Common myeloid progenitor, CD34-positive (primary cell): ENCODE measurements around the gene AGAP1.

Experiments
- CTCF ChIA-PET: fragments of 350-600 bp; sonication (Branson Sonifier 250); formaldehyde crosslinking; loops from one replicate; lab custom pipeline; 2021; ENCODE audit warnings: antibody characterized with exemption; lab: Charles Lee
- POLR2A ChIA-PET: fragments of 350-600 bp; sonication (Branson Sonifier 250); formaldehyde crosslinking; loops from one replicate; lab custom pipeline; 2021; ENCODE audit warnings: antibody characterized with exemption; lab: Charles Lee
- DNase-seq, 3 donors: peaks; one replicate each; pipeline versions ENCODE4 v3.0.0 to v3.0.0-alpha.2; 2013
- H3K27ac ChIP-seq, 2 experiments: 1 replicate in 1 of 2; 2 replicates in 1 of 2; pipeline ENCODE4 v1.7.0; 2013; ENCODE audit warnings: inconsistent platforms in 2 of 2, low read length in 2 of 2, mild to moderate bottlenecking in 2 of 2, low read depth in 1 of 2, moderate library complexity in 1 of 2; ENCODE audit not compliant: severe bottlenecking in 2 of 2, insufficient read depth in 1 of 2, poor library complexity in 1 of 2
- H3K27me3 ChIP-seq, 5 experiments: replicated peaks in 2 of 5; 1 replicate in 3 of 5; 2 replicates in 2 of 5; pipeline versions ENCODE4 v1.6.1 to v1.7.0; 2013; ENCODE audit warnings: low read length in 4 of 5, mild to moderate bottlenecking in 2 of 5, moderate library complexity in 2 of 5, inconsistent platforms in 1 of 5; ENCODE audit not compliant: insufficient read depth in 5 of 5, control insufficient read depth in 4 of 5
- H3K36me3 ChIP-seq, 4 experiments: 1 replicate in 2 of 4; 2 replicates in 2 of 4; pipeline versions ENCODE4 v1.6.1 to v1.7.0; 2013; ENCODE audit warnings: low read length in 3 of 4, control low read depth in 1 of 4, mild to moderate bottlenecking in 1 of 4; ENCODE audit not compliant: control insufficient read depth in 4 of 4, insufficient read depth in 4 of 4
- H3K4me1 ChIP-seq, 4 experiments: 1 replicate in 3 of 4; 2 replicates in 1 of 4; pipeline versions ENCODE4 v1.6.1 to v1.7.1; 2013; ENCODE audit warnings: low read length in 3 of 4, mild to moderate bottlenecking in 3 of 4, control low read depth in 1 of 4, inconsistent platforms in 1 of 4, moderate library complexity in 1 of 4; ENCODE audit not compliant: control insufficient read depth in 4 of 4, insufficient read depth in 4 of 4; ENCODE audit errors: control extremely low read depth in 1 of 4
- H3K4me3 ChIP-seq, 7 experiments: 1 replicate in 4 of 7; 2 replicates in 3 of 7; pipeline versions ENCODE4 v1.5.1 to v1.7.0; 2013; ENCODE audit warnings: mild to moderate bottlenecking in 7 of 7, low read length in 6 of 7, moderate library complexity in 6 of 7, inconsistent platforms in 2 of 7, low read depth in 2 of 7, control low read depth in 1 of 7; ENCODE audit not compliant: insufficient read depth in 4 of 7, control insufficient read depth in 1 of 7; ENCODE audit errors: extremely low read depth in 1 of 7
- H3K9me3 ChIP-seq, 5 experiments: 1 replicate in 4 of 5; 2 replicates in 1 of 5; pipeline versions ENCODE4 v1.6.1 to v1.7.1; 2013; ENCODE audit warnings: low read length in 4 of 5, mild to moderate bottlenecking in 2 of 5, inconsistent platforms in 1 of 5, low read depth in 1 of 5, moderate library complexity in 1 of 5; ENCODE audit not compliant: control insufficient read depth in 4 of 5, insufficient read depth in 2 of 5; ENCODE audit errors: control extremely low read depth in 1 of 5
- WGBS: methylation state at CpG from one replicate; pipeline ENCODE4 v1.1.5; 2013; ENCODE audit not compliant: insufficient coverage; 5-methylcytosine and 5-hydroxymethylcytosine counted together

AGAP1 gene

DNA sequence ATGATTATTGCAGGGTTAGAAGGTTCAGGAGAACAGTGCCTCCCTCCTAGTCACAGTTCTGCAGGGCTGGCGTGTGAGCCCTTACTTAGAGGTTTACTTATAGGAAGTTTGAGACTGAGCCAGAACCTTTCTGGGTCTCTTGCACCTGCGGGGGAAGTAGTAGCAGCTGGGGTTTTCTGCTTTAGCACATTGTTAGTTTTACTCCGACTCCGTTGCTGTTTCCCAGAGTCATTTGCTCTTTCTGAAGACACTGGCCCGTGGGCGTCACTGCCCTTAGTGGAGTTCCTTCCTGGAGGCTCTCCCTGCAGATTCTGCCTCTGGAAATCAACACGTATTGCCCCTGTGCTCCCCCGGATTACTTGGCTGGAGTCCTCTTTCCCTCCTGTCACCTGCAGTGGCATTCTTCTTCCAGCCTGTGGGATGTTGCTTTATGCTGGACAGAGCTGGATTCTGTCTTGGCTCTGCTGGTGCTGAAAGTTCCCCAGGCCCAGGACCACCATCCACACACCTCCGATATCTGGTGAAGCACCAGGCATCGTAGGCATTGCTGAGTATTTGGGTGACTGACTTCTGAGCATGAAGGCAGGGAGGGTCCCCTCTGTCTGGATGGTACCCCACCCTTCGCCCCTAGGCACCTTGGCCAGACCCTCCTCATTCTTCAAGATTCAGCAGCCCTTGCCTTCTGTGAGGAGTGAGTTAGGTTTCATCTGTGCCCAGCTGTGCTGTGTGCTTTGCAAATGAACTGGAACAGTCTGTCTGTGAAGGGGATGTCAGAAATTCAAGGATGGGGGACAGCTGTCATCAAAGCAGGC, 51.7 kb downstream of the AGAP1 start:
- 74% methylated on average over 8 of the region's 11 CpGs for WGBS
- H3K27ac ChIP-seq: no peak overlapping the region
- ChIA-PET CTCF (no interaction called here), POLR2A (no interaction called here)
- H3K4me1 ChIP-seq: no peaks in the 10 kb centered on the region
- no peaks in the 10 kb centered on the region for H3K36me3 ChIP-seq
- H3K9me3 ChIP-seq: no peaks in the 10 kb centered on the region
- DNase-seq: no peak
- no peak overlapping the region for H3K4me3 ChIP-seq
- peaks cover 0 to 38% (median 0%) of the 10 kb centered on the region in 5 experiments for H3K27me3 ChIP-seq

DNA sequence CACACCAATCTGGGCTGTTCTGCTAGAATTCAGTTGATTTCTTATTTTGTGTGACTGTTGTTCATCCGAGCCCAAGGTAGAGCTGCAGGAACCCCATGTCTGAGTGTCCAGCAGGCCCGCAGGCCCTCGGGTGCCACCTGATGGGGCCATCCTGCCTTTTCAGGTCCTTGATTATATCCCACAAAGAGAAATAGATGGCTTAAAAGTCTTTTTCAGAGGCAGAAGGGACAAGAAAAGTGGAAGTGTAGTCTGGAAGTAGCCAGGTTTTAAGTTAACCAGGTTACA, 52.2 kb downstream of the AGAP1 start:
- Histone ChIP-seq H3K27ac (no peak overlapping the region), H3K9me3 (no peaks in the 10 kb centered on the region), H3K4me3 (no peak overlapping the region), H3K4me1 (no peaks in the 10 kb centered on the region), H3K36me3 (no peaks in the 10 kb centered on the region), H3K27me3 (peaks cover 0 to 40% (median 0%) of the 10 kb centered on the region in 5 experiments)
- CTCF ChIA-PET: no interaction called here
- no peak for DNase-seq
- no CpG with 5 or more reads among the region's 3 CpGs for WGBS
- POLR2A ChIA-PET: interaction anchor here (0.5 kb wide), 1 partner anchor 1184 kb away, joined by 4 read pairs; no protein-coding TSS in a partner anchor

DNA sequence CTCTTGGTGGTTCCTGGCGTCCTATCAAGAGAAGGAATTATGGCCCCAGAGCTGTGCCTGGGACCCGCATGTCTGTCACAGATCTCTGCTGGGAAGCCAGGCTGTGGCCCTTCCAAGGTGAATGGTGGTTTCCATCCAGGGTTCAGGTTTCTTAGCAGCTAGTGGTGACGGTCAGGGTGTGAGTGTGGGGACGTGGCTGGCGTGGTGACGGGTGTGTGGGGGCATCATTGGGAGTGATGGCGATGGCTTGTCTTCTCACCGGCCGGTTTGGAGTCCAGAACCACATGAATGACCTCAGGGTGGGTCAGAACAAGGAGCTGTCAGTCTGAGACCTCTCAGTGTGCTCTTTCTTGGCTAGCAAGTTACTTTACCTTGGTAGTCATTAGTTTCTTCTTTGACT, 52.6 kb downstream of the AGAP1 start:
- WGBS: 89% methylated on average over 9 of the region's 9 CpGs
- Histone ChIP-seq H3K4me1 (no peaks in the 10 kb centered on the region), H3K27me3 (peaks cover 0 to 44% (median under 1%) of the 10 kb centered on the region in 5 experiments), H3K4me3 (no peak overlapping the region), H3K36me3 (no peaks in the 10 kb centered on the region), H3K9me3 (no peaks in the 10 kb centered on the region), H3K27ac (no peak overlapping the region)
- DNase-seq: no peak
- ChIA-PET CTCF (no interaction called here), POLR2A (interaction anchor here (0.5 kb wide), 1 partner anchor 1184 kb away, joined by 4 read pairs; no protein-coding TSS in a partner anchor)

DNA sequence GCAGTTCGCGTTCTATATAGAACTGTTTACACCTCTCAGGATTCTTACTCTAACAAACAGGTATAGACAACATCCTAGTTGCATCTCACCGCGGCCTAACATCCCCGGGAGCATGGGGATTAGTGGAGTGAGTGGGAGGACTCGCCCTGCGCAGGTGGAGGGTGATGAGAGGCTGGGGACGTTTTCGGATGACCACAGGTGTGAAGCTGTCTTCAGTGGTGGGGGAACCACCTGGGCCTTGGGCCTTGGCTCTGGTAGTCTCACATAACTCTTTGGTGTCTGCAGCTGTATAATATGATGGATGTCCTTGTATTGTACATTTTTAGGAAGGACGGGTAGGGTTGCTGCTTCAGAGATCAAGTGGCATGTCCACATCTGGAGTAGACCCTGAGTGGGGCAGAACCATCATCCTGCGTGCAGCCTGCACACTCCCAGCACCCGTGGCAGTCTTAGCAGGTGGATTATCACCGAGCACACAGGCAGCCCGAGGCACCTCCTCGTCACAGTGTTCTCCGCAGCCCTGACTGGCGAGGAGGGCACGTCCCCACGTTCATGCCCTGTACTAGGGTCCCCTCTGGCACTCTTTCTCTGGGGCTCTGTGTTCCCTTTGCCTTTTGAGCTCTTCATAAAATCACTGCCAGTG, 56.0 kb downstream of the AGAP1 start:
- Histone ChIP-seq H3K4me3 (no peak overlapping the region), H3K4me1 (no peaks in the 10 kb centered on the region), H3K27me3 (peaks cover 0 to 66% (median 17%) of the 10 kb centered on the region in 5 experiments), H3K36me3 (no peaks in the 10 kb centered on the region), H3K9me3 (no peaks in the 10 kb centered on the region), H3K27ac (no peak overlapping the region)
- 96% methylated on average over 16 of the region's 19 CpGs for WGBS
- ChIA-PET CTCF (interaction anchor here (1.0 kb wide), 1 partner anchor 45 kb away, joined by 3 read pairs; no protein-coding TSS in a partner anchor), POLR2A (no interaction called here)
- DNase-seq: no peak

DNA sequence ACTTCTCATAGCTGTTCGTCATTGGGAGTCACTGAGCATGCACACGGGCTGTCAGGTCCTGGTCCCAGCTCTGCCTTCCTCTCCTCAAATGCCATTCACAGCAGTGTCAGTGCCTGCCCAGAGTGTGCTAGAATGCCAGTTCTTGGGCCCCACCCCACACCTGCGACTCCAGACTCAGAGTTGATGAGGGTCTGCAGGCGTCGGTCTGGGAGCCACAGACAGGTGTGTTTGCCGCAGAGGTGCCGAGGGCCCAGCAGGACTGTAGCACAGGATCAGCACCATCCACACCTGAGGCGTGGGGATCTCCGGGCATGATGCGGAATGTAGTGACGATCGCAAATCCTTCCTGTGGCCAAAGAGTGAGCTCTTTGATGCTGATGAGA, 56.5 kb downstream of the AGAP1 start:
- Histone ChIP-seq H3K36me3 (no peaks in the 10 kb centered on the region), H3K4me3 (no peak overlapping the region), H3K9me3 (no peaks in the 10 kb centered on the region), H3K4me1 (peaks cover 0 to 5% (median 3%) of the 10 kb centered on the region in 4 experiments), H3K27ac (no peak overlapping the region), H3K27me3 (peaks cover 0 to 67% (median 17%) of the 10 kb centered on the region in 5 experiments)
- CTCF ChIA-PET: interaction anchor here (1.0 to 1.6 kb wide), 2 partner anchors 11 to 45 kb away, joined by 3 read pairs; no protein-coding TSS in a partner anchor
- no peak for DNase-seq
- POLR2A ChIA-PET: no interaction called here
- WGBS: 93% methylated on average over 7 of the region's 12 CpGs

DNA sequence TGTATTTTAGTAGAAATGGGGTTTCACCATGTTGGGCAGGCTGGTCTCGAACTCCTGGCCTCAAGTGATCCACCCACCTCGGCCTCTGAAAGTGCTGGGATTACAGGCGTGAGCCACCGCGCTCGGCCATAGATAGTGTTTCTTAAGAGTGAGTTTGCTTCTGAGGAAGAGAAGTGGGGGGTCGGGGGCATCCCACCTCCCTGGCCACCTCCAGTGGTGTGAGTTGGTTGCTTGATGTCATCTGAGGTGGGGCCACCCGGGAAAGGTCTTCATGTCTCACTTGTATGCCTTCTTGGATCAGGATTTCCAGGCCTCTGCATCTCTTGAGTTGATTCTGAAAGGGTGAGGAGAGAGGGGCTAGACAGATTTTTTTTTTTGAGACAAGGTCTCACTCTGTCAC, 57.1 kb downstream of the AGAP1 start:
- Histone ChIP-seq H3K27ac (no peak overlapping the region), H3K27me3 (peaks cover 0 to 64% (median 17%) of the 10 kb centered on the region in 5 experiments), H3K4me1 (peaks cover 0 to 10% (median 4%) of the 10 kb centered on the region in 4 experiments), H3K36me3 (no peaks in the 10 kb centered on the region), H3K4me3 (no peak overlapping the region), H3K9me3 (no peaks in the 10 kb centered on the region)
- ChIA-PET CTCF (interaction anchor here (1.6 kb wide), 1 partner anchor 11 kb away, joined by 3 read pairs; no protein-coding TSS in a partner anchor), POLR2A (no interaction called here)
- WGBS: 97% methylated on average over 6 of the region's 8 CpGs
- DNase-seq: no peak

DNA sequence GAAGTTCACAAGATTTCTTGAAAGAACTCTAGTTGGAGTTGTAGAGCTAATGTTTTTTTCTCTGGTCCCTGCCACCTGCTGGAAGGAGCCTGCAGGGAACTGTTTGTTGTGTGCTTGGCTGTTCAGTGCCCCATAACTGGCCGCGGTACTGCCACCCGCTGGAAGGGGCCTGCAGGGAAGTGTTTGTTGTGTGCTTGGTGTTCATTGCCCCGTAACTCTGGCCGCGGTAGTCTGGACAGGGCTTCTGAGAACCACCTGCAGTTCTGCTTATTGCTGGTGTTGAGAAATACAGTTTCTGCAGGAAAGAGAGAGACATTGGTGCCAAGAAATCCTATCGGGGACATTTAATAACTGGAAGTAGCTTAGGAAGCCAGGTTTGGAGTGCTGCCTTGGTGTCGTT, 58.1 kb downstream of the AGAP1 start:
- H3K27me3 ChIP-seq: peaks cover 0 to 68% (median 19%) of the 10 kb centered on the region in 5 experiments
- no peak overlapping the region for H3K4me3 ChIP-seq
- WGBS: 22% methylated on average over 7 of the region's 8 CpGs
- peak; percentile 42 to 55 (median 47) for DNase-seq
- H3K36me3 ChIP-seq: no peaks in the 10 kb centered on the region
- H3K4me1 ChIP-seq: peaks cover 0 to 12% (median 4%) of the 10 kb centered on the region in 4 experiments
- H3K9me3 ChIP-seq: no peaks in the 10 kb centered on the region
- ChIA-PET CTCF (interaction anchor here (1.6 kb wide), 1 partner anchor 9 kb away, joined by 3 read pairs; no protein-coding TSS in a partner anchor), POLR2A (no interaction called here)
- H3K27ac ChIP-seq: no peak overlapping the region
